Mucosa of descending colon (tissue), 3 donors: ENCODE results near the gene DNMT3B. TPM values are rescaled to one million over a fixed set of nuclear protein-coding genes. Genes with fewer than 3 reads are reported as not detected.
"Not testable (repeated sequence)": the region's sequence is repeated elsewhere in the genome, so short reads cannot be mapped to it uniquely, and the experiment has no call there.

Experiments
- ATAC-seq: fragments of 200-7000 bp; cut with Tn5 transposase; one replicate; pipeline ENCODE4 v1.9.1; 2020; ENCODE audit warnings: mild to moderate bottlenecking, moderate library complexity
- DNase-seq, 3 donors: peaks; one replicate each; pipeline ENCODE4 v3.0.0-alpha.2; 2020
- H3K36me3 ChIP-seq: fragments of 200-600 bp; one replicate; pipeline ENCODE4 v1.8.0; 2021; ENCODE audit warnings: low read depth, mild to moderate bottlenecking
- H3K4me1 ChIP-seq: fragments of 200-600 bp; one replicate; pipeline ENCODE4 v1.8.0; 2021; ENCODE audit warnings: low read depth, mild to moderate bottlenecking
- H3K4me3 ChIP-seq: fragments of 200-600 bp; one replicate; pipeline ENCODE4 v1.8.0; 2021; ENCODE audit warnings: mild to moderate bottlenecking
- H3K9me3 ChIP-seq: fragments of 200-600 bp; one replicate; pipeline ENCODE4 v1.8.0; 2021; ENCODE audit warnings: mild to moderate bottlenecking
- intact Hi-C, 2 donors: fragments of 100-400 bp; cut with DNase I in 1 of 2; cut with micrococcal nuclease in 1 of 2; formaldehyde crosslinking; loops; one replicate each; pipeline versions ENCODE4 v1.11.0 to v1.11.1; 2022; cut with DNase I, micrococcal nuclease
- total RNA-seq, 3 donors: library from RNA; stranded (reverse); fragmentation: NEBNext Ultra II Directional in 2 of 3; extraction: Animal tissue kit (Norgen Biotek cat#: 25700) in 2 of 3; gene quantifications; one replicate each; pipeline versions ENCODE4 v1.2.1 to v1.2.4, GENCODE V29; 2021 to 2023
- TF ChIP-seq, protein P1 (sequence below): fragments of 200-600 bp; IDR thresholded peaks from one replicate; pipeline ENCODE4 v1.8.0; 2022; ENCODE audit warnings: antibody characterized with exemption, mild to moderate bottlenecking
- donor health status: DM: no; HTN: no; CAD: no; lungs with moderate emphysema.
- donor health status: DM: no; HTN: no; CAD: no.
- donor health status: DM: no; HTN: yes; CAD: no.

Gene DNMT3B
- total RNA-seq, 3 donors from 2014 or later, result 0.95 to 1.3 (median 1.2) TPM

DNA sequence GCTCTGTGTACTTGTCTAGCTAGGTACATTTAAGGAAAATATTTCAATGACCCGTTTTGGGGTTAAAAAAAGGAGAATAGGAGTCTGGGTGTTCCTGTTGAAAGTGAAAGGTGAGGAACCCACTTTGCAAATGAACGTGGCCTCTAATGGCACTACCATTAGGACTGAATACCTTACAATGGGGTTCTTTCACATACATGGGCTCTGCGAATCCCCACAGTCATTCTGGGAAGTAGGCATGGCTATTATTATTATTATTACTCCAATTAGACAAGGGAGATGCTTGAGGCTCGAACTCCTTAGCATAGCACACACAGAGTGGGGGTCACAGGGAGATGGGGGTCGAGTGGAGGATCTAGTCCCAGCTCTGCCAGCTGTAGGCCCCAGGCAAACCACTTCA is 6.0 kb upstream of the DNMT3B start:
- intact Hi-C loops, result no loop called here
- Histone ChIP-seq H3K36me3 (no peaks in the 10 kb centered on the region), H3K4me1 (no peaks in the 10 kb centered on the region), H3K4me3 (no peak overlapping the region), H3K9me3 (no peaks in the 10 kb centered on the region)
- ATAC-seq, result no peak
- TF ChIP-seq, protein P1, sequence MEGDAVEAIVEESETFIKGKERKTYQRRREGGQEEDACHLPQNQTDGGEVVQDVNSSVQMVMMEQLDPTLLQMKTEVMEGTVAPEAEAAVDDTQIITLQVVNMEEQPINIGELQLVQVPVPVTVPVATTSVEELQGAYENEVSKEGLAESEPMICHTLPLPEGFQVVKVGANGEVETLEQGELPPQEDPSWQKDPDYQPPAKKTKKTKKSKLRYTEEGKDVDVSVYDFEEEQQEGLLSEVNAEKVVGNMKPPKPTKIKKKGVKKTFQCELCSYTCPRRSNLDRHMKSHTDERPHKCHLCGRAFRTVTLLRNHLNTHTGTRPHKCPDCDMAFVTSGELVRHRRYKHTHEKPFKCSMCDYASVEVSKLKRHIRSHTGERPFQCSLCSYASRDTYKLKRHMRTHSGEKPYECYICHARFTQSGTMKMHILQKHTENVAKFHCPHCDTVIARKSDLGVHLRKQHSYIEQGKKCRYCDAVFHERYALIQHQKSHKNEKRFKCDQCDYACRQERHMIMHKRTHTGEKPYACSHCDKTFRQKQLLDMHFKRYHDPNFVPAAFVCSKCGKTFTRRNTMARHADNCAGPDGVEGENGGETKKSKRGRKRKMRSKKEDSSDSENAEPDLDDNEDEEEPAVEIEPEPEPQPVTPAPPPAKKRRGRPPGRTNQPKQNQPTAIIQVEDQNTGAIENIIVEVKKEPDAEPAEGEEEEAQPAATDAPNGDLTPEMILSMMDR, result no peak
- DNase-seq, result no peak

DNA sequence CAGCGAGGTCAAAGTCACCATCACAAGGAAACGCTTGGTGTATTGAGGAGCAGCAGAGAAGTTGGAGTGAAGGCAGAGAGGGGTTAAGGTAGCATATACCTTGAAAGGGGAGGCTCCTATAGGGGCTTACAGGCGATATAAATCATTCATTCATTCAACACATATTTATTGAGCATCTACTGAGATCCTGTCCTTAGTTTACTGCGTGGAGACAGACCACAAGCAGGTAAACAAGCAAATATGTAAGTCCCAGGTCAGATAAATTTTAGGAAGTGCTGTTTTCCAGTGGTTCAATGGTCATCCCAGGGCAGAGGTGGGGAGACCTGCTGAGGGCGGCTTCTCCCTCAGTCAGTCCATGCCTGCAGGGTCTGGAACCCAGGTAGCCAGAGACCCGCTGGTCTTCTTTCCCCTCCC is 761 bp upstream of the DNMT3B start:
- TF ChIP-seq, protein P1, result no peak
- ATAC-seq, result no peak
- no peaks in the 10 kb centered on the region for H3K36me3 ChIP-seq
- peaks cover 5% of the 10 kb centered on the region for H3K4me1 ChIP-seq
- no peak for DNase-seq
- no peak overlapping the region for H3K4me3 ChIP-seq
- H3K9me3 ChIP-seq, result no peaks in the 10 kb centered on the region
- intact Hi-C loops, result no loop called here

DNA sequence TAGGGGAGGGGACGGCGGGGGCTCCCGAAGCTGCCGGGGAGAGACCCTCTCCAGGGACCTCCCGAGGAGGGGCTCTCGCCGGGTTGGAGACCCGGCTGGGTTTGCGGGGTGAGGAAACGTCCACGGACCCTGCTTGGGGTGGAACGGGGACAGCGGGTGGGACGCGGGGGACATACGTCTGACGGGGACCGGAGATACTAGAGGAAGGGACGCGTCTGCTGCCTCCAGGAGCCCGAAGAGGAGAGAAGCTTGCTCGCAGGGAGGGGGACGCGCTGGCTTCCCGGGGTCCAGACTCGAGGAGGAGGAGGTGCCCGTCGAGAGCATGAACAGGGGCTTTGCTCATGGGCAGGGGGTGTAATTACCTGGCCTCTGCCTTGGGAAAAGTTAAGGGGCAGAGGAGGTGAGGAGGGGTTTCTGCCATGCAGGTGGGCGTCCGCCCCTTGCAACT is 593 bp downstream of the DNMT3B start:
- peak; percentile 24 for ATAC-seq
- DNase-seq, result peak in 1 of 3 donors; percentile 22
- H3K36me3 ChIP-seq, result no peaks in the 10 kb centered on the region
- TF ChIP-seq, protein P1, result no peak
- no peaks in the 10 kb centered on the region for H3K9me3 ChIP-seq
- H3K4me1 ChIP-seq, result peaks cover 5% of the 10 kb centered on the region
- intact Hi-C loops, result no loop called here
- H3K4me3 ChIP-seq, result peak overlapping the region; percentile 36

DNA sequence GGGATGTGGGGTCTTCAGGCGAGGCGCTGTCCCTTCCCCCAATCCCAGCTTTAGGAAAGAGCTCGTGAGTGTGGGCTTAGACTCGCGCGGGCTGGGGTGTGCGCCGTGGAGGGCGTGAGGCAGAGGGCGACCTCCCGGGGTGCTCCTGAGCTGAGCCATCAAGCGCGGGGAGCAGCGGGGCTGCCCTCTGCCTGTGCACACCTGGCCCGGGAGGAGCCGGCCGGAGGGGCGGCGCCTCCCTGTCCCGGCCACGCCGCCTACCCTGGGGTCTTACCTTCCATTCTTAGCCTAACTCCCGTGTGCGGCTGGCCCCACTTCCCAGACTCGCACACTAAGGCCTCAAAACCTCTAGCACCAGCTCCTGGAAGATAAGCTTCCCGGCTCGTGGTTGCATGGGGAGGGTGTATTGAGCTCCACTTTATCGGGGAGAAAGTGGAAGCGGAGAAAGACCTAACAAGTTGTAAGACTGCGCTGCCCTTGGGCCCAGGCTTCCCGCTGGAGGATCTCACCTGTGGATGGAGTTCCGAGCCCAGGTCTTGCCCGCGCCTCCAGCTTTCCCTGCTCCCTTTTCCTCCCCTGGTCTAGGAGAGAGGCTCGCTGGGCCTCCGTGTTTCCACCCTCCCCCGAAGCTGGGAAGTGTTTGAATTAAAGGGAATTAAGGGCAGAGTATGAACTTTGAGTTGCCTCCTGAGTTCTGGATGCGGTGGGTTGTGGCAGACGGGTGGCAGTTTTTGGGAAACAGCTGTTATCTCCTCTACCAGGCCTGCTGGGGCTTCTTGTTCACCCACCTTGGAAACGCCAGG is 1.2 kb downstream of the DNMT3B start:
- intact Hi-C loops, result no loop called here
- H3K4me3 ChIP-seq, result peak overlapping the region; percentile 36
- H3K9me3 ChIP-seq, result no peaks in the 10 kb centered on the region
- peak in 1 of 3 donors; percentile 38 for DNase-seq
- no peaks in the 10 kb centered on the region for H3K36me3 ChIP-seq
- TF ChIP-seq, protein P1, result no peak
- ATAC-seq, result peak; percentile 33
- peaks cover 5% of the 10 kb centered on the region for H3K4me1 ChIP-seq

DNA sequence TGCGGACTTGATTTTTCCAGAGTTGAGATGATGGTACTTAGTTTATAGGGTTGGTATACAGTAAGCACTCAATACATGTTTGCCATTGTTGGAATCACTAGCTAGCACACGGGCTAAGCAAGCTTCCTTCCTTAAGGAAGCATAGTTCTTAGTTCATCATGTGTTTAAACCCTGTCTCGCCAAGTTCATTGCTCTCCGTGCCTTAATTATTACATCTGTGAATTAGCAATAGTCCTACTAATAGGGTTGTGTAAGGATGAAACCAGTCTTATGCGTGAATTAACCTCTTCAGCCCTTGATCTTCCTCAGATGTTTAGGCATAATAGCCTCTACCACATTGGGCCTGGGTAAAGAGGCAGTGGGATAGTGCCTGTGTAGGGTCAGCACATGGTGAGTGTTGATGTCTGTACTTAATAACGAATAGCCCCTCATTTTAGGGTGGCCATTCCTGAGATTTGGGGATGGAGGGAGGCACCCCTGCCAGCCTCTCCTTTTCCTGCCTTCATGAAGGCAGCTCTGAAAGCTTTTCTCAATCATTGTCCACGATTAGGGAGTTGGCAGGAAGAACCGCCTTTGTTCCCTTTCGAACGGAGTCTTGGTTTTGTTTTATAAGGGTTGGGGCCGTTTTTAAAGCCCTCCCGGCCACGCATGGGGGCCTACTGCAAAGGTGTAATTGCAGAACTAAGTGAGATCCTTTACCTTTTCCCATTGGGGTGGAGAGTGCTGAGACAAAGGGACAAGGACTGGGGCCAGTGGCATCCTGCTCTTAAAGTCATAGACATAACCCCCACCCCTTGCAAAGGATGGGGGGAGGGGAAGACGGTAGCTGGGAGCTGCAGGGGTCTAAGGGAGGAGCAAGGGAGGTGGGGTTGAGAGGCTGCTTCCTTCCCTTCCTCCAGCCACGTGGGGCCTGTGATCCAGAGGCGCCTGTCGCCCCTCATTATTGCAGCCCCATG is 2.1 kb downstream of the DNMT3B start:
- DNase-seq, result no peak
- Histone ChIP-seq H3K36me3 (no peaks in the 10 kb centered on the region), H3K4me3 (no peak overlapping the region), H3K4me1 (peaks cover 5% of the 10 kb centered on the region), H3K9me3 (no peaks in the 10 kb centered on the region)
- TF ChIP-seq, protein P1, result no peak
- no peak for ATAC-seq
- intact Hi-C loops, result no loop called here

DNA sequence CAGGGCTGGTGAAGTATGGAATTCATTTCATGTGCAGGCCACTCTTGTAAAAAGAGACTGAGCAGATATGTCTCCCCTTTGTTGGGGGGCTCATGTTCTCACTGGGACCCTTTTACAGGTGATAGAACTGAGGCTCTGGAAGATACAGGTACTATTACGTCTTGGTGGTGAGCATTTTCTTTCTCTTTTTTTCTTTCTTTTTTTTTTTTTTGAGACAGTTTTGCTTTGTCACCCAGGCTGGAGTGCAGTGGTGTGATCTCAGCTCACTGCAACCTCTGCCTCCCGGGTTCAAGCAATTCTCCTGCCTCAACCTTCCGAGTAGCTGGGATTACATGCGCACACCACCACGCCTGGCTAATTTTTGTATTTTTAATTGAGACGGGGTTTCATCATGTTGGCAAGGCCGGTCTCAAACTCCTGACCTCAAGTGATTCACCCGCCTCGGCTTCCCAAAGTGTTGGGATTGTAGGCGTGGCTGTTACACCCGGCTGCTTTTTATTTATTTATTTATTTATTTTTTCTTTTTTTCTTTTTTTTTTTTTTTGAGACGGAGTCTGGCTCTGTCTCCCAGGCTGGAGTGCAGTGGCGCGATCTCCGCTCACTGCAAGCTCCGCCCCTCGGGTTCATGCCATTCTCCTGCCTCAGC is 3.2 kb downstream of the DNMT3B start:
- H3K36me3 ChIP-seq, H3K9me3 ChIP-seq, H3K4me3 ChIP-seq, DNase-seq, intact Hi-C loops, H3K4me1 ChIP-seq, ATAC-seq: not testable (repeated sequence)
